BLaER1 treated with 17β-estradiol and CSF1 and Interleukin-3, amounts not matched to agents 10 nM and 100 nM (cell line): Measurements from ENCODE around the gene NPHP4.

Experiments used
- H3K27ac ChIP-seq, 11 experiments: shearing (Covaris generic); formaldehyde crosslinking; 2 replicates each; pipeline ENCODE4 v1.8.1; 2022
- H3K27me3 ChIP-seq, 11 experiments: shearing (Covaris generic); formaldehyde crosslinking; 2 replicates each; pipeline ENCODE4 v1.8.1; 2022
- H3K36me3 ChIP-seq, 11 experiments: shearing (Covaris generic); formaldehyde crosslinking; 2 replicates each; pipeline ENCODE4 v1.8.1; 2022
- H3K4me1 ChIP-seq, 10 experiments: shearing (Covaris generic); formaldehyde crosslinking; 2 replicates each; pipeline ENCODE4 v1.8.1; 2022
- H3K4me2 ChIP-seq, 11 experiments: shearing (Covaris generic); formaldehyde crosslinking; 2 replicates each; pipeline ENCODE4 v1.8.1; 2022
- H3K4me3 ChIP-seq, 10 experiments: shearing (Covaris generic); formaldehyde crosslinking; 2 replicates each; pipeline ENCODE4 v1.8.1; 2022
- H3K9ac ChIP-seq, 11 experiments: shearing (Covaris generic); formaldehyde crosslinking; 2 replicates each; pipeline ENCODE4 v1.8.1; 2022
- H3K9me3 ChIP-seq, 11 experiments: shearing (Covaris generic); formaldehyde crosslinking; replicated peaks in 1 of 11; 2 replicates each; pipeline ENCODE4 v1.8.1; 2022
- H4K20me1 ChIP-seq, 11 experiments: shearing (Covaris generic); formaldehyde crosslinking; 2 replicates each; pipeline ENCODE4 v1.8.1; 2022
- Cebpa-rat ChIP-seq, 11 experiments: shearing (Covaris generic); IDR thresholded peaks; 2 replicates each; pipeline ENCODE4 v1.8.1; 2022

Gene NPHP4

GRCh38 chr1:5881526-5882222 is 110.6 kb downstream of the NPHP4 start:
- H3K9ac ChIP-seq, result no peak overlapping the region
- no peak overlapping the region for H3K4me2 ChIP-seq
- H3K9me3 ChIP-seq, result peaks cover 38 to 66% (median 53%) of the 10 kb centered on the region in 11 experiments
- peaks cover 50 to 96% (median 71%) of the 10 kb centered on the region in 11 experiments for H3K36me3 ChIP-seq
- no peak overlapping the region for H3K27ac ChIP-seq
- no peak for TF ChIP-seq Cebpa-rat (IDR thresholded peaks at IDR 0.05)
- H3K4me1 ChIP-seq, result peaks cover 2 to 73% (median 43%) of the 10 kb centered on the region in 10 experiments; a peak in 18 of 20 replicates
- H4K20me1 ChIP-seq, result no peaks in the 10 kb centered on the region
- H3K27me3 ChIP-seq, result no peaks in the 10 kb centered on the region
- H3K4me3 ChIP-seq, result no peak overlapping the region

DNA sequence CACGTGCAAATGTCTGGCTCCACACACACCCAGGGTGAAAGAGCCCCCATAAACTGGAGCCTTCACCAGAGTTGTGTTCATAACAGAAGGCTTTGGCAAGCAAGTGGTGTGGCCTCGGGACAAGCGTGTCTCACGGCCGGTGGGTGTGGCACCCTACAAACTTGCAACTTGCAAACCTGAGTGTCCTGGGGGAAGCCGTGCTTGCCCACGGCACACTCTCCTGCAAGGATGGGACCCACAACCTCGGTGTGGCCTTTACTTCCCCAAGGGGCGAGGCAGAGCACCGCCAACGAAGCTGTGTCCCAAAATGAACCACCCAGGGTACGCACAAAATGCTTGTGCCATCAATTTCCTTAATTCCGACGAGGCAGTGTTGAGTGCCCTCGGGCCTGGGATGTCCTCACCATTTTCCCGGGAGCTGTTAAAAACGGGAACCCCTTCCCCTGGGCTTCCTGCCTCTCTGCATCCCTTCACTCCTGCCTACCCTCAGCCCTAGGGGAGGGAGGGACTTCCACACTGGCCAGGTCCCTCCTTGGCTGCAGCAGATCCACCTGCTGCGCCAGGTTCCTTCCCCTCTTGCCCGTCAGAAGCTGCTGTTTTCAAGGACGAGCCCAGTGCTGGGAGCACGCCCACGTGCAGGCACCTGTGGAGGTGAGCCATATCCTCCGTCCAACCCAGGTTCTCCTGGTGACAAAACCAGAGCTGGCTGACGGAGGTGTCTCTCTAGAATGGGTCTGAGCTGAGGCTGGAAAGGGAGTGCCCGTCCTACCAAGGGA is 111.4 kb downstream of the NPHP4 start:
- peaks cover 38 to 66% (median 53%) of the 10 kb centered on the region in 11 experiments for H3K9me3 ChIP-seq
- H3K27ac ChIP-seq, result no peak overlapping the region
- H3K4me2 ChIP-seq, result no peak overlapping the region
- H3K9ac ChIP-seq, result no peak overlapping the region
- peak overlapping the region in 2 of 10 experiments; percentile 17 to 32; a peak in 3 of 20 replicates for H3K4me3 ChIP-seq
- no peaks in the 10 kb centered on the region for H3K27me3 ChIP-seq
- TF ChIP-seq Cebpa-rat (IDR thresholded peaks at IDR 0.05), result no peak
- H3K36me3 ChIP-seq, result peaks cover 56 to 96% (median 77%) of the 10 kb centered on the region in 11 experiments
- H4K20me1 ChIP-seq, result no peaks in the 10 kb centered on the region
- peaks cover 0 to 65% (median 35%) of the 10 kb centered on the region in 10 experiments; a peak in 13 of 20 replicates for H3K4me1 ChIP-seq

GRCh38 chr1:5879421-5879820 is 112.8 kb downstream of the NPHP4 start:
- peak overlapping the region in 5 of 11 experiments; percentile 1 to 57 (median 48); a peak in 4 of 22 replicates for H3K27ac ChIP-seq
- H4K20me1 ChIP-seq, result no peaks in the 10 kb centered on the region; a peak in 1 of 22 replicates
- H3K4me1 ChIP-seq, result peaks cover 0 to 51% (median 27%) of the 10 kb centered on the region in 10 experiments; a peak in 13 of 20 replicates
- peaks cover 38 to 53% (median 47%) of the 10 kb centered on the region in 11 experiments for H3K9me3 ChIP-seq
- H3K4me3 ChIP-seq, result peak overlapping the region in 3 of 10 experiments; percentile 2 to 32 (median 9); a peak in 2 of 20 replicates
- H3K27me3 ChIP-seq, result no peaks in the 10 kb centered on the region
- peaks cover 68 to 97% (median 84%) of the 10 kb centered on the region in 11 experiments for H3K36me3 ChIP-seq
- no peak for TF ChIP-seq Cebpa-rat (IDR thresholded peaks at IDR 0.05)
- H3K4me2 ChIP-seq, result peak overlapping the region in 4 of 11 experiments; percentile 43 to 72 (median 56); a peak in 8 of 22 replicates
- peak overlapping the region in 1 of 11 experiments; percentile 52; a peak in 2 of 22 replicates for H3K9ac ChIP-seq

DNA sequence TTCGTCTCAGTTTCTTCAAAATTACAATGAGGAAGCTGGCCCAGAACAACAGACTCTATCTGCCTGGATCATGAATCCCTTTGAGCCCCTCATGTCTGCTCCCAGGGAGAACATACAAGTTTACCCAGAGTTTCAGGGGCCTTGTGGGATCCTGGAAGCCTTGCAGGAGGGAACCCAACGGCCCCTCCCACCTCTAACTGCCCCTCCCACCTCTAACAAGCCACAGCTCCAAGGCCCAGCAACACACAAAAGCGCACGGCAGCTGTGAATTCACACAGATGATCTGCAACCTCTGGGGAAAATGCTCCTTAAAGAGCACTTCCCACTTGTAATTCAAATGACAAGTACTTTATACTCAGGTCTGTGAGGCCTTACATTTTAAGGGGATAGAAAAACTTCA is 113.3 kb downstream of the NPHP4 start:
- Histone ChIP-seq H3K36me3 (peaks cover 73 to 99% (median 85%) of the 10 kb centered on the region in 11 experiments), H3K27me3 (no peaks in the 10 kb centered on the region), H3K4me3 (no peak overlapping the region), H3K9me3 (peaks cover 38 to 51% (median 47%) of the 10 kb centered on the region in 11 experiments), H4K20me1 (no peaks in the 10 kb centered on the region; a peak in 1 of 22 replicates), H3K4me1 (peaks cover 0 to 49% (median 23%) of the 10 kb centered on the region in 10 experiments; a peak in 13 of 20 replicates), H3K4me2 (peak overlapping the region in 7 of 11 experiments; percentile 33 to 72 (median 49); a peak in 14 of 22 replicates), H3K27ac (peak overlapping the region in 7 of 11 experiments; percentile 1 to 57 (median 30); a peak in 8 of 22 replicates), H3K9ac (peak overlapping the region in 6 of 11 experiments; percentile 7 to 52 (median 34); a peak in 7 of 22 replicates)
- no peak for TF ChIP-seq Cebpa-rat (IDR thresholded peaks at IDR 0.05)

DNA sequence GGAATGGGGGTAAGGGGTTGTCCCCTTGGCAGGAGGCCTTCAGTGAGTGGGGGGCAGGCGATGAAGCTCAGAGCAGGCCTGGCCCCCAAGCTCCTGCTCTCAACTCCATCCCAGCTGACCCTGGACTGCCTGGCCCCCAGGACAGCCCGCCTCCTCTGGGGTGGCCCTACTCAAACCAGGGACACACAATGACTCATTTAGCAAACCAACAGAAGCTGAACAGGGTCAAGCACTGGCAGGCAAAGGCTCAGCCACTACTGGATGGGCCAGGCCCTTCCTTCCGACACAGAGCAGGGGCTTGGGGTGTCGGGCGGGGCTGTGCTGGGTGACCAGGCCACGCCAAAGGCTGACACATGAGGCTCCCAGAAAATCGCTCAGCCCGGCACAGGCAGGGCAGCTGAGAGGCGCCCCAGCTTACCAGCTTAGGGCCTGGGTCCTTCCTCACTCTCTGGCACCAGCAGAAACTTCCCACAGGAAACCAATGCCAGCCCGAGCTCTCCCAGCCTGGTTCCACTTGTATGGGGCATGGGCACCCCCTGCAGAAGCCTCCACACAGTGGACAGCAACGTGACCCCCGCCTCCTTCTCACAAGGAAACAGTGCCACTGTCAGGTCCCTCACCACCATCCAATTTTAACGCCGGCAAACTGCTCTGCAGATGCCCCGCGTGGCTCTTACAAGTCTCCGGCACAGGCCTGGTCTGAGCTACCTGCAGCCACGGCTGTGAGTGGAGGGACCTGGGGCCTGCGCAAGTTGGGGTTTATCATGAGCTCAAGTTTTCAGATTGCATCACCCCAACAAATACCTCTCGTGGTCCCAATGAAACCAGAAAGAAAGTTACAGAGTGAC is 114.3 kb downstream of the NPHP4 start:
- Histone ChIP-seq H3K27me3 (no peaks in the 10 kb centered on the region), H3K4me2 (peak overlapping the region in 7 of 11 experiments; percentile 33 to 72 (median 49); a peak in 8 of 22 replicates), H3K4me1 (peaks cover 0 to 38% (median 13%) of the 10 kb centered on the region in 10 experiments; a peak in 13 of 20 replicates), H3K4me3 (no peak overlapping the region), H3K9me3 (peaks cover 36 to 41% (median 38%) of the 10 kb centered on the region in 11 experiments), H3K27ac (peak overlapping the region in 3 of 11 experiments; percentile 1 to 57 (median 52); a peak in 5 of 22 replicates), H3K36me3 (peaks cover 74 to 99% (median 85%) of the 10 kb centered on the region in 11 experiments), H4K20me1 (peaks cover 0 to 10% (median 0%) of the 10 kb centered on the region in 11 experiments; a peak in 1 of 22 replicates), H3K9ac (peak overlapping the region in 1 of 11 experiments; percentile 44; a peak in 2 of 22 replicates)
- TF ChIP-seq Cebpa-rat (IDR thresholded peaks at IDR 0.05), result no peak

DNA sequence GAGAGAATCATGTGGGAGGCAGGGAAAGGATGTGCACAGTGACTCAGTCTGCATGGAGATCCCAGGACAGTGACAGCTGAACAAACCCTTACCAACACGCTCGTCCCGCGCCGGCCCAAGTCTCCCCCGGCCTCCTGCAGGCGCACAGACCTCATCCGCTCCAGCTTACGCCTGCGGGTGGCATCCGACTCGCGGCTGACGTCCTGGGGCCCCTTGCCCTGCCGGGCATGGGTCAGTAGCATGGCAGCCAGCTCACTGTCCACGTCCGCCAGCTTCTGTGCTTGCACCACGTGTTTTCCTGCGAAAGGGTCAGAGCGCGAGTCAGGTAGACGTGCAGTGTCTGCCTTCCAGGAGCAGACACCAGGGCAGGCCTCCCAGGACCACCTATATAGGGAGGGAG is 115.2 kb downstream of the NPHP4 start:
- Histone ChIP-seq H3K9ac (no peak overlapping the region), H3K9me3 (peaks cover 27 to 32% (median 29%) of the 10 kb centered on the region in 11 experiments), H3K27me3 (no peaks in the 10 kb centered on the region), H3K4me2 (no peak overlapping the region), H3K4me1 (peaks cover 0 to 33% (median 13%) of the 10 kb centered on the region in 10 experiments; a peak in 13 of 20 replicates), H3K27ac (no peak overlapping the region), H3K36me3 (peaks cover 70 to 99% (median 85%) of the 10 kb centered on the region in 11 experiments), H4K20me1 (peaks cover 0 to 10% (median 0%) of the 10 kb centered on the region in 11 experiments; a peak in 1 of 22 replicates), H3K4me3 (no peak overlapping the region)
- no peak for TF ChIP-seq Cebpa-rat (IDR thresholded peaks at IDR 0.05)

DNA sequence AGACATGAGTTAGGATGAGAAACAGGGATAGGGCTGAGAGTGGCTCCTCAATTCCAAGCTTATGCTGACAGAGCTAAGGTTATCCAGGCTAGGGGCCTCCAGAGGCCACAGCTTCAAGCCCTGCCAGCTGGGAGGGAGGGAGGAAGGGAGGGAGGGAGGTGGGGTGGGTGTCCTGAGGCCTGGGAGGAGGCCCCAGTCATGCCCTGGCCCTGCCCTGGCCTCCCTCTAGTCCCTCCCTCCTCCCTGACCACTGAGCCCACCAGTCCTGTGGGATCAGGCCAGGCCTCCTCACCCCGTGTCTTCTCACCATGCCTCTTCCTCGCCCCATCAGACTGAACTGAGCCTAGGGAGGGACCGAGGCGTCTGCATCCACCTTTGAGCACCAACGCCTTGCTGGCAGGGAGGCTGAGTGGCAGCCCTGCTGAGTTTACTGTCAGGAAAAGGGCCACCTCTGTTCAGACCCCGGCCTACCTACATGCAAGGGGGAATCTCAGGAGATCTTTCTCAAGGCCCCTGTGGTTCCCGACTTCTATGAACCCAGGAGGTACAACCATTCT is 116.1 kb downstream of the NPHP4 start:
- Histone ChIP-seq H3K4me2 (no peak overlapping the region), H3K9me3 (peaks cover 19 to 23% (median 21%) of the 10 kb centered on the region in 11 experiments), H3K9ac (no peak overlapping the region), H4K20me1 (peaks cover 0 to 10% (median 0%) of the 10 kb centered on the region in 11 experiments; a peak in 1 of 22 replicates), H3K27me3 (no peaks in the 10 kb centered on the region), H3K36me3 (peaks cover 72 to 99% (median 85%) of the 10 kb centered on the region in 11 experiments), H3K27ac (no peak overlapping the region), H3K4me1 (peaks cover 0 to 33% (median 13%) of the 10 kb centered on the region in 10 experiments; a peak in 13 of 20 replicates), H3K4me3 (no peak overlapping the region)
- TF ChIP-seq Cebpa-rat (IDR thresholded peaks at IDR 0.05), result no peak
